Loucy (cell line): ENCODE measurements around the gene PHLDB1.

Experiments used
- H2AFZ ChIP-seq: fragments of 200-600 bp; sonication (generic); 2 replicates; pipeline ENCODE4 v1.6.0; 2016; ENCODE audit warnings: antibody characterized with exemption, mild to moderate bottlenecking, low read length, moderate library complexity
- H3F3A ChIP-seq: fragments of 200-600 bp; 2 replicates; pipeline ENCODE4 v1.6.0; 2016; ENCODE audit warnings: antibody characterized with exemption, low read depth, mild to moderate bottlenecking
- H3K27me3 ChIP-seq: fragments of 200-600 bp; sonication (generic); 2 replicates; pipeline ENCODE4 v1.6.1; 2014; ENCODE audit warnings: low read length, mild to moderate bottlenecking; ENCODE audit not compliant: insufficient read depth, poor library complexity, severe bottlenecking
- H3K36me3 ChIP-seq: fragments of 200-600 bp; sonication (generic); 2 replicates; pipeline ENCODE4 v1.6.1; 2016; ENCODE audit warnings: low read length; ENCODE audit not compliant: insufficient read depth
- H3K4me1 ChIP-seq: fragments of 200-600 bp; sonication (generic); 2 replicates; pipeline ENCODE4 v1.5.1; 2014; ENCODE audit warnings: low read length, mild to moderate bottlenecking; ENCODE audit not compliant: insufficient read depth, poor library complexity, severe bottlenecking
- H3K4me2 ChIP-seq: fragments of 200-600 bp; sonication (generic); 2 replicates; pipeline ENCODE4 v1.6.0; 2014; ENCODE audit warnings: antibody characterized with exemption, low read length, low read depth, mild to moderate bottlenecking; ENCODE audit not compliant: poor library complexity, severe bottlenecking
- H3K4me3 ChIP-seq: fragments of 200-600 bp; sonication (generic); 2 replicates; pipeline ENCODE4 v1.5.1; 2014; ENCODE audit warnings: low read length, mild to moderate bottlenecking, mixed read lengths; ENCODE audit not compliant: poor library complexity, severe bottlenecking
- H3K79me2 ChIP-seq: fragments of 200-600 bp; sonication (generic); 2 replicates; pipeline ENCODE4 v1.6.1; 2014; ENCODE audit warnings: low read length; ENCODE audit not compliant: insufficient read depth
- H3K9ac ChIP-seq: fragments of 200-600 bp; sonication (generic); 2 replicates; pipeline ENCODE4 v1.6.0; 2014; ENCODE audit warnings: mild to moderate bottlenecking, low read depth, low read length, moderate library complexity; ENCODE audit not compliant: poor library complexity, severe bottlenecking
- H3K9me2 ChIP-seq: fragments of 200-600 bp; sonication (generic); replicated peaks from 2 replicates; pipeline ENCODE4 v1.6.1; 2016; ENCODE audit warnings: low read depth, low read length, mixed read lengths
- H3K9me3 ChIP-seq: fragments of 200-600 bp; sonication (generic); 2 replicates; pipeline ENCODE4 v1.6.1; 2014; ENCODE audit warnings: mild to moderate bottlenecking, antibody characterized with exemption, low read length, low read depth; ENCODE audit not compliant: insufficient read depth
- H4K20me1 ChIP-seq: fragments of 200-600 bp; sonication (generic); 2 replicates; pipeline ENCODE4 v1.6.0; 2014; ENCODE audit warnings: antibody characterized with exemption, low read length, mild to moderate bottlenecking; ENCODE audit not compliant: insufficient read depth, poor library complexity, severe bottlenecking
- EZH2phosphoT487 ChIP-seq: fragments of 200-600 bp; IDR thresholded peaks from 2 replicates; pipeline ENCODE4 v1.6.1; 2018; ENCODE audit warnings: antibody characterized with exemption, mild to moderate bottlenecking, moderate library complexity, borderline replicate concordance
- TF ChIP-seq, protein P1 (sequence below): fragments of 200-600 bp; sonication (generic); conservative IDR thresholded peaks from 2 replicates; pipeline ENCODE4 v1.5.1; 2014; ENCODE audit warnings: mild to moderate bottlenecking, antibody characterized with exemption, low read length

Gene PHLDB1

DNA sequence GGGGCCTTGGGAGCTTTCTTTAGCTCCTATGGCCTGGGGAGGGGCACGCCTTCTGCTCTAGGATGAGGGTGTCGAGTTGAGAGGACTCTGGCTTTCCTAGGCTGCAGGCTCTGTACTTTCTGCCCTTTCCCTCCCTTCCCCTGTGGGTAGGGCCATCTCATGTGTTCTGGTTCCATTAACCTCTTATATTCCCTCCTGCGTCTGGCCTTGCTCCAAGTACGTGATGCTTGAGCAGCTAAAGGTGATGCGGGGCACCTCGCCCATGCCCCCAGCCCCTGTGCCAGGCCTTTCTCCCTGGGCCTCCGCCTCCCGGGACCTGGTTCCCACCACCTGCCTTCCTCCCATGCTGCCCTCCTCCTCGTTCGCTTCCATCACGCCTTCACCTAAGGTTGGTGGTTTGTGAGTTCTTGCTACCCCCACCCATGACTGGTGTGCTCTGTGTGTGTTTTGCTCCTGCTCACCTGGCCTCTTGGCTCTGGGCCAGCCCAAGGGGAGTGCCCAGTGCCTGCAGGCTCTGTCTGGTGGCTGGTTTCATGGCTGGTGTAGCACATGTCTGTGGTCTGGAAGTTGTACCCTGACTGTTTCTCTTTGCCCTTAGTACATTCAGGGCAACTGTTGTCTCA lies 34.1 kb downstream of the PHLDB1 start:
- H3K4me2 ChIP-seq = no peak overlapping the region
- H3K79me2 ChIP-seq = no peaks in the 10 kb centered on the region
- H3K9me2 ChIP-seq = no peaks in the 10 kb centered on the region
- no peaks in the 10 kb centered on the region for H3K27me3 ChIP-seq
- H4K20me1 ChIP-seq = no peaks in the 10 kb centered on the region
- no peak overlapping the region for H2AFZ ChIP-seq
- no peaks in the 10 kb centered on the region for H3K36me3 ChIP-seq
- TF ChIP-seq EZH2phosphoT487 = no peak
- TF ChIP-seq, protein P1, sequence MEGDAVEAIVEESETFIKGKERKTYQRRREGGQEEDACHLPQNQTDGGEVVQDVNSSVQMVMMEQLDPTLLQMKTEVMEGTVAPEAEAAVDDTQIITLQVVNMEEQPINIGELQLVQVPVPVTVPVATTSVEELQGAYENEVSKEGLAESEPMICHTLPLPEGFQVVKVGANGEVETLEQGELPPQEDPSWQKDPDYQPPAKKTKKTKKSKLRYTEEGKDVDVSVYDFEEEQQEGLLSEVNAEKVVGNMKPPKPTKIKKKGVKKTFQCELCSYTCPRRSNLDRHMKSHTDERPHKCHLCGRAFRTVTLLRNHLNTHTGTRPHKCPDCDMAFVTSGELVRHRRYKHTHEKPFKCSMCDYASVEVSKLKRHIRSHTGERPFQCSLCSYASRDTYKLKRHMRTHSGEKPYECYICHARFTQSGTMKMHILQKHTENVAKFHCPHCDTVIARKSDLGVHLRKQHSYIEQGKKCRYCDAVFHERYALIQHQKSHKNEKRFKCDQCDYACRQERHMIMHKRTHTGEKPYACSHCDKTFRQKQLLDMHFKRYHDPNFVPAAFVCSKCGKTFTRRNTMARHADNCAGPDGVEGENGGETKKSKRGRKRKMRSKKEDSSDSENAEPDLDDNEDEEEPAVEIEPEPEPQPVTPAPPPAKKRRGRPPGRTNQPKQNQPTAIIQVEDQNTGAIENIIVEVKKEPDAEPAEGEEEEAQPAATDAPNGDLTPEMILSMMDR = no peak
- no peaks in the 10 kb centered on the region for H3F3A ChIP-seq
- H3K9ac ChIP-seq = no peak overlapping the region
- H3K4me3 ChIP-seq = no peak overlapping the region
- no peaks in the 10 kb centered on the region for H3K9me3 ChIP-seq
- H3K4me1 ChIP-seq = no peaks in the 10 kb centered on the region

DNA sequence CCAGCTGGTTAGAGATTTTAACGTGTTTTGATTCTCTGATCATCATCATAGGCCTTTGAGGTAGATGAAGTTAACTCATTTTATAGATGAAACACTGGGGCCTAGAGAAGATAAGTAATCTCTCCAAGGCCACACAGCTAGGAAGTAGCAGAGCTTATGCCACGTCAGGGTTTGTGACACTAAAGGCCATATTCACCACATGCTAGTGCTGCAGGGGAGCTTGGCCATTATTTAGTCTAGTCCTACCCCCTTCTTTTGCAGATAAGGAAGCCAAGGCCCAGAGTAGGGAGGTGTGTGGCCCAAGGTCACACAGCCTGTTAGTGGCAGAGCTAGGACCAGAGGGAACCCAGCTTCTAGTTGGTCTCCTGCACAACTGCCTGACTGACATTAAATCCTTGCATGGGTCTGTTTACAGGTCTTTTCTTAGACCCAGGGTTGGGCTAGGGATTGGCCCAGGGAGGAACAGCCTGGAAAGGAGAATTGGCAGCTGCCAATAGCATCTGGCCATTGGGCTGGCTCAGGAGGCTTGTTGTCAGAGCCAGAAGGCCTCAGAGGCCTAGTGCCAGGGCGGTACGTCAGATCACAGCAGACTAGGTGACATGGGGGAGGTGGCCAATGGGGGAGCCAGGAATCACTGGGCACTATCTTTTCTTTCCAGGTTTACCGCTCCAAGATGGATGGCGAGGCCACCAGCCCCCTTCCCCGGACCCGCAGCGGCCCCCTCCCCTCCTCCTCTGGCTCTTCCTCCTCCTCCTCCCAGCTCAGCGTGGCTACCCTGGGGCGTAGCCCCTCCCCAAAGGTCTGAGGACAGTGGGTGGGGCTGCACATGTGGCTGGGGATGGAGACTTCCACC lies 36.0 kb downstream of the PHLDB1 start:
- Histone ChIP-seq H2AFZ (no peak overlapping the region), H3K4me1 (no peaks in the 10 kb centered on the region), H3F3A (no peaks in the 10 kb centered on the region), H3K36me3 (no peaks in the 10 kb centered on the region), H3K4me2 (no peak overlapping the region), H3K9me3 (no peaks in the 10 kb centered on the region), H3K4me3 (no peak overlapping the region), H3K79me2 (no peaks in the 10 kb centered on the region), H3K9me2 (no peaks in the 10 kb centered on the region), H3K27me3 (no peaks in the 10 kb centered on the region), H3K9ac (no peak overlapping the region), H4K20me1 (no peaks in the 10 kb centered on the region)
- TF ChIP-seq, protein P1 = no peak
- no peak for TF ChIP-seq EZH2phosphoT487

DNA sequence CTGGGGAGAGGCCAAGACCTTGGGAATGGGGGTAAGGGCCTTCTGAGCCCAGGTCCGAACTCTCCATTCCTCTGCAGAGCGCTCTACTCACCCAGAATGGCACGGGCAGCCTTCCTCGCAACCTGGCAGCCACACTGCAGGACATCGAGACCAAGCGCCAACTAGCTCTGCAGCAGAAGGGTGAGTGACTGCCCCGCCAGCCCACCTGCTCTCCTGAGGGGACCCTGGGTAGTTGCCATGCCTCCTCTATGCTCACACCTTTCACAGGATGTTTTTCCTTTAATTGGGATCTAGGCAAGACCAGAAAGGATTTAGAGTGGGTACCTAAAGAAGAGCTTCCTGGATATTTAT lies 36.6 kb downstream of the PHLDB1 start:
- no peaks in the 10 kb centered on the region for H3K36me3 ChIP-seq
- no peak overlapping the region for H3K4me3 ChIP-seq

More for the DNA sequence above, 36.6 kb downstream of the PHLDB1 start:
- Histone ChIP-seq H3K4me2 (no peak overlapping the region), H4K20me1 (no peaks in the 10 kb centered on the region), H3K27me3 (no peaks in the 10 kb centered on the region), H3K9me3 (no peaks in the 10 kb centered on the region), H3K9me2 (no peaks in the 10 kb centered on the region), H3K4me1 (no peaks in the 10 kb centered on the region), H3K9ac (no peak overlapping the region), H3K79me2 (no peaks in the 10 kb centered on the region), H2AFZ (no peak overlapping the region), H3F3A (no peaks in the 10 kb centered on the region)
- TF ChIP-seq, protein P1 = no peak
- TF ChIP-seq EZH2phosphoT487 = no peak
